ENCODE measurements around the gene TMEM74B. TPM values are rescaled to one million over a fixed set of nuclear protein-coding genes. Genes with fewer than 3 reads are reported as not detected.
"Not testable (repeated sequence)": the region's sequence is repeated elsewhere in the genome, so short reads cannot be mapped to it uniquely, and the experiment has no call there.

TMEM74B gene
- total RNA-seq, 1 donor from 2014 or later = 4.2 TPM

GRCh38 chr20:1160496-1160895 is 24.3 kb downstream of the TMEM74B start:
- TF ChIP-seq CTCF (IDR thresholded peaks at IDR 0.05; ENCODE audit: borderline replicate concordance) = no peak
- Histone ChIP-seq H3K36me3 (peaks cover 68% of the 10 kb centered on the region), H3K9me3 (replicated peaks) (peaks cover 8% of the 10 kb centered on the region), H3K27me3 (ENCODE audit: low read depth) (no peaks in the 10 kb centered on the region), H3K27ac (replicated peaks) (no peak overlapping the region), H3K4me3 (no peak overlapping the region), H3K4me1 (peaks cover 31% of the 10 kb centered on the region)
- intact Hi-C loops (cut with micrococcal nuclease) = no loop called here
- no peak for DNase-seq

GRCh38 chr20:1155342-1155741 is 29.4 kb downstream of the TMEM74B start:
- Histone ChIP-seq H3K27ac (replicated peaks) (no peak overlapping the region), H3K27me3 (ENCODE audit: low read depth) (no peaks in the 10 kb centered on the region), H3K36me3 (peaks cover 32% of the 10 kb centered on the region), H3K4me1 (peaks cover 23% of the 10 kb centered on the region), H3K4me3 (no peak overlapping the region), H3K9me3 (replicated peaks) (peaks cover 8% of the 10 kb centered on the region)
- TF ChIP-seq CTCF (IDR thresholded peaks at IDR 0.05; ENCODE audit: borderline replicate concordance) = no peak
- DNase-seq = no peak
- intact Hi-C loops (cut with micrococcal nuclease) = no loop called here

GRCh38 chr20:1154691-1155090 is 30.1 kb downstream of the TMEM74B start:
- H3K4me1 ChIP-seq = peaks cover 23% of the 10 kb centered on the region
- peaks cover 29% of the 10 kb centered on the region for H3K36me3 ChIP-seq
- H3K9me3 ChIP-seq (replicated peaks) = peaks cover 8% of the 10 kb centered on the region
- DNase-seq = no peak
- no peak for TF ChIP-seq CTCF (IDR thresholded peaks at IDR 0.05; ENCODE audit: borderline replicate concordance)
- intact Hi-C loops (cut with micrococcal nuclease) = no loop called here
- H3K4me3 ChIP-seq = no peak overlapping the region
- H3K27ac ChIP-seq (replicated peaks) = no peak overlapping the region
- no peaks in the 10 kb centered on the region for H3K27me3 ChIP-seq (ENCODE audit: low read depth)

- H3K27me3 ChIP-seq (ENCODE audit: low read depth) = no peaks in the 10 kb centered on the region
- H3K4me3 ChIP-seq = no peak overlapping the region
- intact Hi-C loops (cut with micrococcal nuclease) = no loop called here
- no peak overlapping the region for H3K27ac ChIP-seq (replicated peaks)
- H3K36me3 ChIP-seq = peaks cover 32% of the 10 kb centered on the region
- H3K4me1 ChIP-seq = peaks cover 23% of the 10 kb centered on the region
- peaks cover 8% of the 10 kb centered on the region for H3K9me3 ChIP-seq (replicated peaks)
- no peak for DNase-seq
- TF ChIP-seq CTCF (IDR thresholded peaks at IDR 0.05; ENCODE audit: borderline replicate concordance) = no peak
These were observed 30.6 kb downstream of the TMEM74B start for GRCh38 chr20:1154226-1154625.

- TF ChIP-seq CTCF (IDR thresholded peaks at IDR 0.05; ENCODE audit: borderline replicate concordance) = no peak
- peaks cover 39% of the 10 kb centered on the region for H3K36me3 ChIP-seq
- intact Hi-C loops (cut with micrococcal nuclease) = no loop called here
- H3K9me3 ChIP-seq (replicated peaks) = peaks cover 2% of the 10 kb centered on the region
- H3K27ac ChIP-seq (replicated peaks) = no peak overlapping the region
- no peak for DNase-seq
- peaks cover 27% of the 10 kb centered on the region for H3K4me1 ChIP-seq
- no peaks in the 10 kb centered on the region for H3K27me3 ChIP-seq (ENCODE audit: low read depth)
- H3K4me3 ChIP-seq = no peak overlapping the region
These were observed 33.8 kb downstream of the TMEM74B start for GRCh38 chr20:1150968-1151367.

GRCh38 chr20:1150218-1150617 is 34.6 kb downstream of the TMEM74B start:
- Histone ChIP-seq H3K4me1 (peaks cover 32% of the 10 kb centered on the region), H3K9me3 (replicated peaks) (no peaks in the 10 kb centered on the region), H3K27ac (replicated peaks) (no peak overlapping the region), H3K27me3 (ENCODE audit: low read depth) (no peaks in the 10 kb centered on the region), H3K36me3 (peaks cover 36% of the 10 kb centered on the region), H3K4me3 (no peak overlapping the region)
- TF ChIP-seq CTCF (IDR thresholded peaks at IDR 0.05; ENCODE audit: borderline replicate concordance) = no peak
- intact Hi-C loops (cut with micrococcal nuclease) = no loop called here
- DNase-seq = no peak

GRCh38 chr20:1149812-1150211 is 35.0 kb downstream of the TMEM74B start:
- H3K9me3 ChIP-seq (replicated peaks); H3K27me3 ChIP-seq (ENCODE audit: low read depth); DNase-seq; H3K27ac ChIP-seq (replicated peaks); intact Hi-C loops (cut with micrococcal nuclease); H3K4me3 ChIP-seq: not testable (repeated sequence)
- peaks cover 32% of the 10 kb centered on the region for H3K4me1 ChIP-seq
- H3K36me3 ChIP-seq = peaks cover 32% of the 10 kb centered on the region
